Measurements from ENCODE around the gene SH2D6. TPM values are rescaled to one million over a fixed set of nuclear protein-coding genes. Genes with fewer than 3 reads are reported as not detected.

Gene SH2D6
- total RNA-seq, 2 experiments from 2014 or later: 0.30 TPM; not detected in 1

GRCh38 chr2:85390941-85391669 lies 27.4 kb upstream of the SH2D6 start:
- H3K4me1 Mint-ChIP-seq (ENCODE audit: low read depth): peaks cover 14% of the 10 kb centered on the region
- no peaks in the 10 kb centered on the region for H3K9me3 Mint-ChIP-seq
- ChIA-PET POLR2A (interaction anchor here (1.5 to 2.2 kb wide), 5 partner anchors 18 to 161 kb away, joined by 4 to 8 read pairs (median 7); partner anchors contain the start of genes ELMOD3, RETSAT and SH2D6), CTCF (interaction anchor here (1.0 to 3.5 kb wide), 2 partner anchors 11 to 161 kb away, joined by 3 to 23 read pairs; no protein-coding TSS in a partner anchor)
- Histone ChIP-seq H3K27ac (ENCODE audit: low read depth in 1 of 2, low read length in 2 of 2) (no peak overlapping the region), H3K4me3 (ENCODE audit: low read length) (no peak overlapping the region), H3K36me3 (ENCODE audit: insufficient read depth, low read length) (peaks cover 58% of the 10 kb centered on the region), H3K9me3 (ENCODE audit: control insufficient read depth in 1 of 2, insufficient read depth in 1 of 2, low read length in 2 of 2) (no peaks in the 10 kb centered on the region), H3K4me1 (ENCODE audit: insufficient read depth, low read length) (peaks cover 15% of the 10 kb centered on the region), H3K27me3 (ENCODE audit: control insufficient read depth in 1 of 2, insufficient read depth in 2 of 2, low read length in 2 of 2) (no peaks in the 10 kb centered on the region)
- DNase-seq (peak; percentile 66 to 85 (median 72)), ATAC-seq (ENCODE audit: poor library complexity) (peak; percentile 69)
- H3K27me3 Mint-ChIP-seq: no peaks in the 10 kb centered on the region
- intact Hi-C loops (cut with DNase I, micrococcal nuclease): loop anchor here (1.0 to 10.0 kb wide), 4 partner anchors 29 to 316 kb away; no protein-coding TSS in a partner anchor
- no peak overlapping the region for H3K4me3 Mint-ChIP-seq
- peaks cover 51% of the 10 kb centered on the region for H3K36me3 Mint-ChIP-seq (ENCODE audit: low read depth)
- peak; percentile 77 for TF ChIP-seq CTCF (IDR thresholded peaks at IDR 0.05)
- H3K27ac Mint-ChIP-seq: peak overlapping the region; percentile 44

- Histone ChIP-seq H3K27me3 (ENCODE audit: control insufficient read depth in 1 of 2, insufficient read depth in 2 of 2, low read length in 2 of 2) (no peaks in the 10 kb centered on the region), H3K4me1 (ENCODE audit: insufficient read depth, low read length) (peaks cover 15% of the 10 kb centered on the region), H3K27ac (ENCODE audit: low read depth in 1 of 2, low read length in 2 of 2) (no peak overlapping the region), H3K9me3 (ENCODE audit: control insufficient read depth in 1 of 2, insufficient read depth in 1 of 2, low read length in 2 of 2) (no peaks in the 10 kb centered on the region), H3K4me3 (ENCODE audit: low read length) (no peak overlapping the region), H3K36me3 (ENCODE audit: insufficient read depth, low read length) (peaks cover 52% of the 10 kb centered on the region)
- DNase-seq (no peak), ATAC-seq (ENCODE audit: poor library complexity) (no peak)
- intact Hi-C loops (cut with DNase I, micrococcal nuclease): loop anchor here in 1 of 2 experiments (10.0 kb wide), 1 partner anchor 311 kb away; no protein-coding TSS in a partner anchor
- no peak overlapping the region for H3K27ac Mint-ChIP-seq
- H3K4me1 Mint-ChIP-seq (ENCODE audit: low read depth): peaks cover 14% of the 10 kb centered on the region
- no peaks in the 10 kb centered on the region for H3K27me3 Mint-ChIP-seq
- no peak overlapping the region for H3K4me3 Mint-ChIP-seq
- peaks cover 38% of the 10 kb centered on the region for H3K36me3 Mint-ChIP-seq (ENCODE audit: low read depth)
- POLR2A ChIA-PET: interaction anchor here (0.7 to 1.4 kb wide), 3 partner anchors 15 to 158 kb away, joined by 3 to 4 read pairs (median 3); partner anchors contain the start of gene RETSAT
- H3K9me3 Mint-ChIP-seq: no peaks in the 10 kb centered on the region
- CTCF ChIA-PET: no interaction called here
- TF ChIP-seq CTCF (IDR thresholded peaks at IDR 0.05): no peak
Measured at GRCh38 chr2:85393836-85394235, 24.7 kb upstream of the SH2D6 start.

- Mint-ChIP-seq H3K27ac (no peak overlapping the region), H3K36me3 (ENCODE audit: low read depth) (peaks cover 34% of the 10 kb centered on the region), H3K27me3 (no peaks in the 10 kb centered on the region), H3K4me1 (ENCODE audit: low read depth) (peaks cover 14% of the 10 kb centered on the region), H3K9me3 (no peaks in the 10 kb centered on the region), H3K4me3 (no peak overlapping the region)
- POLR2A ChIA-PET: interaction anchor here (0.7 kb wide), 1 partner anchor 14 kb away, joined by 3 read pairs; no protein-coding TSS in a partner anchor
- Histone ChIP-seq H3K4me3 (ENCODE audit: low read length) (no peak overlapping the region), H3K4me1 (ENCODE audit: insufficient read depth, low read length) (peaks cover 15% of the 10 kb centered on the region), H3K27ac (ENCODE audit: low read depth in 1 of 2, low read length in 2 of 2) (no peak overlapping the region), H3K36me3 (ENCODE audit: insufficient read depth, low read length) (peaks cover 52% of the 10 kb centered on the region), H3K27me3 (ENCODE audit: control insufficient read depth in 1 of 2, insufficient read depth in 2 of 2, low read length in 2 of 2) (no peaks in the 10 kb centered on the region), H3K9me3 (ENCODE audit: control insufficient read depth in 1 of 2, insufficient read depth in 1 of 2, low read length in 2 of 2) (no peaks in the 10 kb centered on the region)
- DNase-seq (no peak), ATAC-seq (ENCODE audit: poor library complexity) (no peak)
- CTCF ChIA-PET: no interaction called here
- TF ChIP-seq CTCF (IDR thresholded peaks at IDR 0.05): no peak
- intact Hi-C loops (cut with DNase I, micrococcal nuclease): loop anchor here in 1 of 2 experiments (10.0 kb wide), 1 partner anchor 311 kb away; no protein-coding TSS in a partner anchor
Measured at GRCh38 chr2:85394261-85394681, 24.2 kb upstream of the SH2D6 start.
